GM23338 (cell line): Measurements from ENCODE around the gene GGNBP2. TPM values are rescaled to one million over a fixed set of nuclear protein-coding genes. Genes with fewer than 3 reads are reported as not detected.

Experiments used
- ATAC-seq: fragments of 200-7000 bp; cut with Tn5 transposase; 3 replicates; pipeline ENCODE4 v1.9.1; 2020
- DNase-seq: peaks from one replicate; pipeline ENCODE4 v3.0.0-alpha.2; 2015; ENCODE audit warnings: low spot score
- H2AFZ ChIP-seq: fragments of 200-600 bp; sonication (generic); 2 replicates; pipeline ENCODE4 v1.8.0; 2016; ENCODE audit warnings: antibody characterized with exemption, mild to moderate bottlenecking, moderate library complexity
- H3F3A ChIP-seq: fragments of 200-600 bp; sonication (generic); replicated peaks from 2 replicates; pipeline ENCODE4 v1.8.0; 2017; ENCODE audit warnings: antibody characterized with exemption, mixed run types, low read depth
- H3K27ac ChIP-seq: fragments of 200-600 bp; sonication (generic); 2 replicates; pipeline ENCODE4 v1.6.1; 2016; ENCODE audit warnings: low read depth
- H3K27me3 ChIP-seq: fragments of 200-600 bp; sonication (generic); 2 replicates; pipeline ENCODE4 v1.8.0; 2016; ENCODE audit warnings: mild to moderate bottlenecking, mixed run types, moderate library complexity; ENCODE audit not compliant: insufficient read depth
- H3K36me3 ChIP-seq: fragments of 200-600 bp; sonication (generic); 2 replicates; pipeline ENCODE4 v1.8.0; 2016; ENCODE audit warnings: mild to moderate bottlenecking; ENCODE audit not compliant: insufficient read depth
- H3K4me1 ChIP-seq: fragments of 200-600 bp; sonication (generic); 2 replicates; pipeline ENCODE4 v1.8.0; 2016; ENCODE audit warnings: mild to moderate bottlenecking, moderate library complexity; ENCODE audit not compliant: insufficient read depth
- H3K4me2 ChIP-seq: fragments of 200-600 bp; sonication (generic); 2 replicates; pipeline ENCODE4 v1.7.1; 2017; ENCODE audit warnings: mixed run types
- H3K4me3 ChIP-seq: fragments of 200-600 bp; sonication (generic); 2 replicates; pipeline ENCODE4 v1.6.1; 2016; ENCODE audit warnings: mixed run types
- H3K79me2 ChIP-seq: fragments of 200-600 bp; sonication (generic); replicated peaks from 2 replicates; pipeline ENCODE4 v1.8.0; 2017; ENCODE audit warnings: mild to moderate bottlenecking; ENCODE audit not compliant: insufficient read depth
- H3K9me2 ChIP-seq: fragments of 200-600 bp; sonication (generic); 2 replicates; pipeline ENCODE4 v1.8.0; 2017; ENCODE audit not compliant: insufficient read depth
- H4K20me1 ChIP-seq: fragments of 200-600 bp; sonication (generic); replicated peaks from 2 replicates; pipeline ENCODE4 v1.8.0; 2017; ENCODE audit warnings: mild to moderate bottlenecking; ENCODE audit not compliant: insufficient read depth
- H3K27ac Mint-ChIP-seq: 2 replicates; pipeline ENCODE4 v1.8.0; 2020; ENCODE audit warnings: inconsistent platforms, mild to moderate bottlenecking, moderate library complexity, mixed read lengths
- H3K27me3 Mint-ChIP-seq: 3 replicates; pipeline ENCODE4 v1.8.0; 2022; ENCODE audit warnings: low read depth, mild to moderate bottlenecking, moderate library complexity, mixed read lengths, inconsistent platforms; ENCODE audit not compliant: insufficient read depth, poor library complexity
- H3K36me3 Mint-ChIP-seq: 3 replicates; pipeline ENCODE4 v1.8.0; 2021; ENCODE audit warnings: low read depth, mild to moderate bottlenecking, inconsistent platforms, moderate library complexity, mixed read lengths
- H3K4me1 Mint-ChIP-seq: 3 replicates; pipeline ENCODE4 v1.8.0; 2020; ENCODE audit warnings: mild to moderate bottlenecking, inconsistent platforms, mixed read lengths
- H3K4me3 Mint-ChIP-seq: 3 replicates; pipeline ENCODE4 v1.8.0; 2021; ENCODE audit warnings: moderate library complexity, mild to moderate bottlenecking, inconsistent platforms, mixed read lengths
- H3K9me3 Mint-ChIP-seq: 3 replicates; pipeline ENCODE4 v1.8.0; 2020; ENCODE audit warnings: moderate library complexity, mild to moderate bottlenecking, inconsistent platforms, mixed read lengths
- CREB1 ChIP-seq: fragments of 250-450 bp; sonication (Bioruptor Pico); IDR thresholded peaks from 2 replicates; pipeline ENCODE4 v1.5.0; 2020; ENCODE audit warnings: low read depth, mild to moderate bottlenecking, moderate library complexity
- CTCF ChIP-seq, 2 experiments: fragments of 200-600 bp in 1 of 2; sonication (generic) in 1 of 2; conservative IDR thresholded peaks; 2 replicates each; pipeline versions ENCODE4 v1.5.1 to v1.6.1; 2016 to 2017; ENCODE audit warnings: antibody characterized with exemption in 2 of 2, low read depth in 2 of 2, mild to moderate bottlenecking in 2 of 2, moderate library complexity in 1 of 2
- ETS1 ChIP-seq: IDR thresholded peaks from 2 replicates; pipeline ENCODE4 v1.6.1; 2016; ENCODE audit warnings: antibody characterized with exemption
- EZH2 ChIP-seq: fragments of 200-600 bp; sonication (generic); IDR thresholded peaks from one replicate; pipeline ENCODE4 v1.8.0; 2017; ENCODE audit warnings: antibody characterized with exemption, mild to moderate bottlenecking, low read depth; ENCODE audit not compliant: unreplicated experiment
- EZH2phosphoT487 ChIP-seq: fragments of 200-600 bp; sonication (generic); IDR thresholded peaks from one replicate; pipeline ENCODE4 v1.8.1; 2018; ENCODE audit warnings: antibody characterized with exemption; ENCODE audit not compliant: unreplicated experiment
- JUNB ChIP-seq: IDR thresholded peaks from one replicate; pipeline ENCODE4 v1.6.1; 2016; ENCODE audit warnings: antibody characterized with exemption; ENCODE audit not compliant: unreplicated experiment
- NANOG ChIP-seq: IDR thresholded peaks from 2 replicates; pipeline ENCODE4 v1.6.1; 2016; ENCODE audit warnings: antibody characterized with exemption, borderline replicate concordance
- POLR2AphosphoS5 ChIP-seq: IDR thresholded peaks from 2 replicates; pipeline ENCODE4 v1.6.1; 2016; ENCODE audit warnings: antibody characterized with exemption, low read depth
- REST ChIP-seq: IDR thresholded peaks from one replicate; pipeline ENCODE4 v1.6.1; 2018; ENCODE audit warnings: antibody characterized with exemption; ENCODE audit not compliant: unreplicated experiment
- STAT1 ChIP-seq: IDR thresholded peaks from one replicate; pipeline ENCODE4 v1.6.1; 2016; ENCODE audit warnings: antibody characterized with exemption; ENCODE audit not compliant: unreplicated experiment
- ZNF114 ChIP-seq: fragments of 250-450 bp; sonication (Bioruptor Pico); IDR thresholded peaks from 2 replicates; pipeline ENCODE4 v1.5.0; 2020; ENCODE audit warnings: mild to moderate bottlenecking, moderate library complexity
- ZNF331 ChIP-seq: fragments of 250-450 bp; sonication (Bioruptor Pico); IDR thresholded peaks from 2 replicates; pipeline ENCODE4 v1.5.0; 2020; ENCODE audit warnings: low read depth, mild to moderate bottlenecking, moderate library complexity
- polyA plus RNA-seq: library from polyadenylated mRNA; unstranded; fragments of >200 nt; fragmentation: Nextera tagmentation; extraction: Ambion mirVana; gene quantifications from 2 replicates; pipeline ENCODE4 v1.2.1, GENCODE V29; 2016
- total RNA-seq: library from RNA; depleted of rRNA; stranded (reverse); fragments of >200 nt; shearing (Covaris generic); gene quantifications from 2 replicates; pipeline ENCODE4 v1.2.3, GENCODE V29; 2014

The GGNBP2 gene
- total and polyA plus RNA-seq, 2 experiments from 2014 or later: 40.7 to 41.2 TPM

GRCh38 chr17:36597226-36597625 is 52.5 kb downstream of the GGNBP2 start:
- Mint-ChIP-seq H3K4me3 (no peak overlapping the region; the same call in 2 of the 3 replicates), H3K27ac (no peak overlapping the region), H3K36me3 (peaks cover 31% of the 10 kb centered on the region), H3K4me1 (peaks cover 25% of the 10 kb centered on the region), H3K9me3 (no peaks in the 10 kb centered on the region), H3K27me3 (peaks cover 16% of the 10 kb centered on the region)
- H3K27ac ChIP-seq: no peak overlapping the region
- peaks cover 23% of the 10 kb centered on the region for H3K4me1 ChIP-seq
- no peak for TF ChIP-seq POLR2AphosphoS5
- H2AFZ ChIP-seq: no peak overlapping the region
- ATAC-seq (no peak), DNase-seq (no peak)
- H3K4me2 ChIP-seq: no peak overlapping the region
- H3K36me3 ChIP-seq: no peaks in the 10 kb centered on the region; the same call in 1 of the 2 replicates
- H4K20me1 ChIP-seq: peaks cover 7% of the 10 kb centered on the region
- H3K79me2 ChIP-seq: peaks cover 22% of the 10 kb centered on the region
- H3F3A ChIP-seq: peaks cover 15% of the 10 kb centered on the region
- H3K4me3 ChIP-seq: no peak overlapping the region
- no peaks in the 10 kb centered on the region for H3K27me3 ChIP-seq
- H3K9me2 ChIP-seq: no peaks in the 10 kb centered on the region

- Histone ChIP-seq H4K20me1 (peaks cover 7% of the 10 kb centered on the region), H3K4me3 (no peak overlapping the region), H3K36me3 (no peaks in the 10 kb centered on the region; the same call in 1 of the 2 replicates), H3K9me2 (no peaks in the 10 kb centered on the region), H3K4me1 (peaks cover 23% of the 10 kb centered on the region), H2AFZ (no peak overlapping the region), H3K27ac (no peak overlapping the region), H3F3A (peaks cover 15% of the 10 kb centered on the region), H3K4me2 (no peak overlapping the region), H3K27me3 (no peaks in the 10 kb centered on the region), H3K79me2 (peaks cover 24% of the 10 kb centered on the region)
- Mint-ChIP-seq H3K36me3 (peaks cover 31% of the 10 kb centered on the region), H3K4me3 (no peak overlapping the region), H3K9me3 (no peaks in the 10 kb centered on the region), H3K27ac (no peak overlapping the region), H3K4me1 (peaks cover 25% of the 10 kb centered on the region), H3K27me3 (peaks cover 16% of the 10 kb centered on the region)
- DNase-seq (no peak), ATAC-seq (no peak)
- TF ChIP-seq JUNB (no peak), NANOG (no peak), EZH2phosphoT487 (no peak), CREB1 (CRISPR knock-in tag) (no peak), EZH2 (no peak), REST (no peak), ZNF114 (CRISPR knock-in tag) (no peak), CTCF (conservative IDR thresholded peaks at IDR 0.05; ENCODE audit: low read depth in 2 of 2) (no peak), ETS1 (no peak), POLR2AphosphoS5 (no peak), ZNF331 (CRISPR knock-in tag) (no peak), STAT1 (no peak)
These were observed 53.4 kb downstream of the GGNBP2 start for GRCh38 chr17:36597866-36598777.
